Measurements from ENCODE around the gene ABHD6.
"Not testable (repeated sequence)": the region's sequence is repeated elsewhere in the genome, so short reads cannot be mapped to it uniquely, and the experiment has no call there.

ABHD6 gene

GRCh38 chr3:58210761-58211460 is 26.7 kb upstream of the ABHD6 start, which contains the start of gene DNASE1L3:
Gene DNASE1L3 (minus strand): TSS chr3:58210972. CDS start chr3:58210906, 66 bp downstream.
- DNase-seq: no peak

DNA sequence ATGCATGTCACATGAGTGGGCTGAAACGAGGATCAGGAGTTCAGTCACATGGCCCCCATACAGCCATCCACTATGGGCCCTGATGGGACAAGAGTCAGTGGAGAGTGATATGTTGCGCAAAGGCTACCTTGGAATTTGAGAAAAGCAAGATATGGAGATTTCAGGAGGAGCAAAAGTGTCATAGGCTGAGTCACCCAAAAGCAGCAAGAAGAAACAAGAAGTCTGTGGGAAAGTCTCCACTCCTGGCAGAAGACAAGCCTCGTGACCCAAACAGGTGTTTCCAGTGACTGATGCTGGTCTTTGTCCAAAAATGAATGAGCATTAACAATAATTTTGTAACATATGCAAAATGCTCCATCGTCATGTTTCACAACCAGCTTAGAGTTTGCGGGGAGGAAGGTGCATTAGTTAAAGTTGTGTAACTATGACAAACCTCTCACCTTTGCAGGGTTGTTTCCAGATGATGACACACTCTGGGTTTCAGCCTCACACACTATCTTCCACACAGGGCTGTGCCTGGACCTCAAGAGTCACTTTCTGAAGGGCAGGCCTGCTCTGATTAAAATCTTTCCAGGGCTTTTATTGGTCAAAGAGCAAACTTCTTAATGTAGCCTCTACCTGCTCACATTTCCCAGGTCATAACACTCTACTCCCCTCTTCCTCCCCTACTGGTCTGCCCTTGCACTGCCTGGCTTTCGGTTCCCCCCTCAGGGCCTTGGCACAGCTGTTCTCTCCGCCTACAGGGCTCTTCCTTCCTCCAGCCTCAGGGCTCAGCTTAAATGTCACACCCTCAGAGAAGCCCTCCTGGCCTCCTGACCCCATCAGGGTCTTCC is 22.9 kb upstream of the ABHD6 start:
- DNase-seq: no peak

DNA sequence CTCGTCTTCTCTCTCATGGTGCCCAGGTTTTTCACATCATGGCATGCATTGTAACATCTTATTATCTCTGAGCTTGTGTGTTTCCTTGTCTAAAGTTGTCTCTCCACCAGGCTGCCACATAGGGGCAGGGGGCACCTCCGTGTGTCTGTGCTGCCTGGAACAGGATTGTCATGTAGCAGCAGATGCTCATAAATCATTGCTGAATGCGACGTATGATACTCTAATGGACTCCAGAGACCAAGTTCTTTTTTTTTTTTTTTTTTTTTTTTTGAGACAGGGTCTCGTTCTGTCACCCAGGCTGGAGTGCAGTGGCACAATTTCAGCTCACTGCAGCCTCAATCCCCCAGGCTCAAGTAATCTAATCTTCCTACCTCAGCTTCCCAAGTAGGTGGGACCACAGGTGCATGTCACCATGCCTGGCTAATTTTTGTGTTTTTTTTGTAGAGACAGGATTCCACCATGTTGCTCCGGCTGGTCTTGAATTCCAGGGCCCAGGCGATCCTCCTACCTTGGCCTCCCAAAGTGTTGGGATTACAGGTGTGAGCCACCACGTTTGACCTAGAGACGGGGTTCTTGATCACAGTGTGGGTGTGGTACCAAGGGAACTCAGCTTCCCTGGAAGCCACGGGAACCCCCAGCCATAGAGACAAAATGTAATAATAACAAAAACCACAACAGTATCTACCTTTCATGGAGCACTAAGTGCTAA is 22.1 kb upstream of the ABHD6 start:
- no peak for DNase-seq

GRCh38 chr3:58216496-58217195 is 20.9 kb upstream of the ABHD6 start:
- no peak for DNase-seq

GRCh38 chr3:58217209-58217811 is 20.3 kb upstream of the ABHD6 start:
- peak; percentile 16 for DNase-seq

DNA sequence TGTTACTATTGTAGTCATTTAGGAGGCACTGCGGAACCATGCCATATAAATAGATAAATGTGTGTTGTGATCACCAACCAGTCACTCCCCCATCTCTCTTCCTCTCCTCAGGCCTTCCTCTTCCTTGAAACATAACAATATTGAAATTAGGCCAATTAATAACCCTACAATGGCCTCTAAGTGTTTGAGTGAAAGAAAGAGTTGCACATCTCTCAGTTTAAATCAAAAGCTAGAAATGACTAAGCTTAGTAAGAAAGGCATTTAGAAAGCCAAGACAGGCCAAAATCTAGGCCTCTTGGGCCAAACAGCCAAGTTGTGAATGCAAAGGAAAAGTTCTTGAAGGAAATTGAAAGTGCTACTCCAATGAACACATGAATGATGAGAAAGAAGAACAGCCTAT is 18.7 kb upstream of the ABHD6 start:
- DNase-seq: no peak

- DNase-seq: no peak
Measured at GRCh38 chr3:58222161-58222724, 15.3 kb upstream of the ABHD6 start.

- DNase-seq: no peak
Measured at GRCh38 chr3:58223855-58224254, 13.7 kb upstream of the ABHD6 start.

GRCh38 chr3:58227933-58228332 is 9.7 kb upstream of the ABHD6 start:
- not testable (repeated sequence) for DNase-seq

DNA sequence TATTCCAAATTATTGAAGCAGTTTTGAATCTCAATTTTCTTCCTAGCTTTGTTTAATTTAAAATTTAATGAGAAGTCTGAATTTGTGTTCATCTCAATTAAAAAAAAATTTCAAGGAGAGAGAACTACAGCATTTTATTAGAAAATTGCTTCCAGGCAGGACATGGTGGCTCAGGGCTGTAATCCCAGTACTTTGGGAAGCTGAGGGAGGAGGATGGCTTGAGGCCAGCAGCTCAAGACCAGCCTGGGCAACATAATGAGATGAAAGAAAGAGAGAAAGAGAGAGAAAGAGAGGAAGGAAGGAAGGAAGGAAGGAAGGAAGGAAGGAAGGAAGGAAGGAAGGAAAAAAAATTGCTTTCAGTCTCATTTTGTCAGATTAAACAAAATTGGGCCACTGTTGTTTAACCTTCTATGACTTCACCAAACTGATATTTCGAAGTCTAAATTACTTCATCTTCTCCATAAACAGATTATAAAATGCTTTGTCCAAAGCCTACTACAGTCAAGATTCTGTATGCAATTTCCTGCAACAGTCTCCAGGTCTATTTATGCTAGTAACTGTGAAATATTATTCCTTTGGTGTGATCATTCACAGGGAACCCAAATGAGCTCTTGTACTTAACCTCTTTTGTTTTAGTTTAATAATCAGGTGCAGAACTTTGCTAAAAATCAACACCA is 6.6 kb upstream of the ABHD6 start:
- no peak for DNase-seq

DNA sequence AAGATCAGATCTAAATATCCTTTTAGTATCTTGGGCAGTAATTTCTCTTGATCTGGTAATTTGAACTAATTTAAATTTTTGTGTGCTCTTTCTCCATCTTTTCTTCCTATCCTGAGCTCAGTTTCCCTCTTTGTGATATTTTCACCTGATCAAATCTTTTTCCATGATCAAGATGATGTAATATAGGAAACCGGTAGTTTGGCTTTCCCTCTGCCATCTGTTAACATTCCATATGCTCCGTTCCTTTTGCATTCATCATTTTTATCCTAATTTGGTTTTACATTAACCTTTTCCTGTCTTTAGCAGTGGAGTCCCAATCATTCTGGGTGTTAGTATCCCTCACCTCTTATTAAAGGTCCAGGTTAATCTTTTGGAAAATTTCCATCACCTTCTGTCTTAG is 5.9 kb upstream of the ABHD6 start:
- no peak for DNase-seq

- no peak for DNase-seq
Measured at GRCh38 chr3:58234516-58234931, 3.1 kb upstream of the ABHD6 start.

- DNase-seq: no peak
Measured at GRCh38 chr3:58235970-58236369, 1.6 kb upstream of the ABHD6 start.

DNA sequence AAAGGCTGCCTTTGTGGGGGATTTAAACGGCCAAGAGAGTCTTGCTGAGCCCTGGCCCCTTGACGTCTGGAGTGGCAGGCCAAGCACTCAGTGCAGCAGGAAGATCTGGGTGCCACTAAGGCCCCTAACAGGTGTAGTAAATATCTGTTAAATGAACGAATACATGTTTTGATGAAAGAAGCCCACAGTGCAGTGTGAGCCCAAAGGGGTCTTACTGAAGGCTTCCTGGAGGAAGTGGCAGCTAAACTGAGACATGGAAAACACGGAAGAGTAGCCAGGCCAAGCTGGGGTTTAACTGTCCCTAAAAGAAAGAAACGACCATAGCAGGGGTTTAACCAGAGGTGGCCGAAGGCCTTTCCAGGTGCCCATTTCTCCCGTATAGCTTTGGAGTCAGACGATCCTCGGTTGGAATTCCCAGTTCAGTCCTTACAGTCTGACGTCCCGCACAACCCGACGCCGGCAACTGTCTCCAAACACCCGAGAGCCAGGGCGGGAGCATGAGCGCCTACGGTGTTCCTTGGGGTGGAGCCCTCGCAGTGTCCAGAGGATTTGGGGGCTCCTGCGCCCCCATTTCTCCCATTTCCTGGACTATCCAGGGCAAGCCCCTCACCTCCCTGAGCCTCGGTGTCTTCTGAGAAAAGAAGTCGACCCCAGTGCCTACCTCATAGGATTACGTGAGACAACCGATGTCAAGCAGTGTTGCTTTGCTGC is 910 bp upstream of the ABHD6 start:
- no peak for DNase-seq

DNA sequence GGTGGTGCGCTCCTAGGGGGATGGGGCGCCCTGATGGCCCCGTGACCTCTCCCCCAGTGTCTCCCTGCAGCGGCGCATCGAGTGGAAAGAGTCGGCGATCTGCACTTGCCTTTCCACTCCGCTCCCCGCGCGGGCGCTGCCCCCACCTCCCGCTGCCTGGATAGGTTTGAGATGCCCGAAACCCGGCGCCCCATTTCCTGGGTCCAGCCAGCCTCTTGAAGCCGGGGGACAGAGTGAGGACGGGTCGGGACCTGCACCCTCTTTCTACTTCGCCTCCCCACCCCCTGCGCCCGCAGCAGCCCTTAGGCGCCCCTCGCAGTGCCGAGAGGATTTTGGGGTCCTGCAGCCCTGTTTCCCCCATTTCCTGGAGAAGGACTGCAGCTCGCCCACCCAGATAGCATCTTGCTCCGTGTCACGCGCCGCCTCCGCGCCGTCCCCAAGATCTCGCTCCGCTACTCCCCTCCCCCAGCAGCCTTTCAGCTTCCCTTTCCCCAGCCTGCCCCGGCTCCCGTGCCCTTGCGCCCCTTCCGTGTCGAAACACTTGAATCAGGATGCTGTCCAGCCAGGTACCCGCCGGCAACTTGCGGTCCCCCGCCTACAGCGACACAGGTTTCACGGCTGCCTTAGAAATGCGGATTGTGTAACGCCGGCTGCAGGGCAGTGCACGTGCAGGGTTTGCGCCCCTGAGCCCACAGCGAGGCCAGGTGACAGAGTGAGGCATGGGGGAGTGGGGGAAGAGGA is 519 bp downstream of the ABHD6 start:
- DNase-seq: peak; percentile 43

DNA sequence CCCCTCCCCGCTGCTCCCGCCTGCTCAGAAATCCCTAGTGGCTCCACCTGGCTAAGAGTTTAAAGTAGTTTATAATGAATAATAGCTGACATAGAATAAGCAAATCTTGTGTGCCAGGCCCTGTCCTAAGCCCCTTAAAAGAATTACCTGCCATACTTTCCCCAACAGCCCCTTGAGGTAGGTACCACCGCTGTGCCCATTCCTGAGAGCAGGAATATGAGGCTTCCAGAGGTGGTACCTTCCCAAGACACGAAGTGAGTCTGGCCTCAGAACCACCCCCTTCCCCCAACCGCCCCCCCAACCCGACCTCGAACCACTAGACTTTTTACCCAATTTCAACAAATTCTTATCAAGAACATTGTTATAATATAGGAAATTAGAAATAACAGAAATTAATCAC is 1.2 kb downstream of the ABHD6 start:
- no peak for DNase-seq

GRCh38 chr3:58241306-58242044 is 3.9 kb downstream of the ABHD6 start:
- no peak for DNase-seq

DNA sequence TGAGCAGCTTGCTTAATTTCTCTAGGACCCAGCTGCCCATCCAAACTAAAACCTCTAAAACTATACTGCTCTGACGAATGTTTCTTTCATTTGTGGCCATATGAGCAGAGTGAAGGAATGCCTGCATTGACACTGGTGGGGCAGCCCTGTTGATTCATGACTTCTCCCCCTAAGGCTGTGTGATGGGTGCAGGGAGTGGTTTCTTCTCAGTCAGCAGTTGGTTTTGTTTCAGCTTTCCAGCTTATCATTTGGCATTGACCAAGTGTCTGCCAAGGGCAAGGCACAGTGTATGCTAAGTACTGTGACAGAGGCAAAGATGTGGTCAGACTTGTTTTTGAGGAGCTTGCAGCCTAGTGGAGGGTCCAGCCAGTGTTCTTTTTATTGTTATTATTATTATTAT is 4.7 kb downstream of the ABHD6 start:
- no peak for DNase-seq

- not testable (repeated sequence) for DNase-seq
Measured at GRCh38 chr3:58242860-58243259, 5.3 kb downstream of the ABHD6 start.
